Measurements from ENCODE around the gene ACTR8.

GRCh38 chr3:53902067-53902466 is 20.1 kb upstream of the ACTR8 start:
- TF ChIP-seq CTCF (IDR thresholded peaks at IDR 0.05; ENCODE audit: insufficient read depth, low read depth, low read length), result no peak
- TF ChIP-seq EZH2 (IDR thresholded peaks at IDR 0.05; ENCODE audit: insufficient read depth, low read length), result no peak
